ENCODE results near the gene TRMT11. TPM values are rescaled to one million over a fixed set of nuclear protein-coding genes. Genes with fewer than 3 reads are reported as not detected.

The TRMT11 gene
- total and polyA plus RNA-seq, 5 donors from 2014 or later = 5.7 to 16.9 (median 9.8) TPM

GRCh38 chr6:126072172-126072571 is 85.8 kb downstream of the TRMT11 start:
- no peak overlapping the region for H3K4me3 Mint-ChIP-seq
- H3K9me3 Mint-ChIP-seq = no peaks in the 10 kb centered on the region
- Histone ChIP-seq H3K36me3 (ENCODE audit: control insufficient read depth, insufficient read depth, low read length) (no peaks in the 10 kb centered on the region), H3K27me3 (ENCODE audit: control insufficient read depth, insufficient read depth, low read length) (no peaks in the 10 kb centered on the region), H3K4me1 (ENCODE audit: control insufficient read depth, insufficient read depth, low read length, poor library complexity, severe bottlenecking) (no peaks in the 10 kb centered on the region), H3K4me3 (ENCODE audit: low read depth, low read length) (no peak overlapping the region), H3K9me3 (ENCODE audit: control insufficient read depth in 2 of 2, low read length in 2 of 2) (no peaks in the 10 kb centered on the region), H3K27ac (ENCODE audit: insufficient read depth, low read length, poor library complexity, severe bottlenecking) (no peak overlapping the region)
- peaks cover 23% of the 10 kb centered on the region for H3K36me3 Mint-ChIP-seq
- H3K4me1 Mint-ChIP-seq = no peaks in the 10 kb centered on the region
- ATAC-seq (ENCODE audit: low read depth in 2 of 2) (no peak), DNase-seq (no peak)
- H3K27ac Mint-ChIP-seq = no peak overlapping the region
- no peaks in the 10 kb centered on the region for H3K27me3 Mint-ChIP-seq

GRCh38 chr6:126072834-126073233 is 86.5 kb downstream of the TRMT11 start:
- Histone ChIP-seq H3K36me3 (ENCODE audit: control insufficient read depth, insufficient read depth, low read length) (no peaks in the 10 kb centered on the region), H3K4me1 (ENCODE audit: control insufficient read depth, insufficient read depth, low read length, poor library complexity, severe bottlenecking) (no peaks in the 10 kb centered on the region), H3K27me3 (ENCODE audit: control insufficient read depth, insufficient read depth, low read length) (no peaks in the 10 kb centered on the region), H3K4me3 (ENCODE audit: low read depth, low read length) (no peak overlapping the region), H3K9me3 (ENCODE audit: control insufficient read depth in 2 of 2, low read length in 2 of 2) (no peaks in the 10 kb centered on the region), H3K27ac (ENCODE audit: insufficient read depth, low read length, poor library complexity, severe bottlenecking) (no peak overlapping the region)
- no peaks in the 10 kb centered on the region for H3K27me3 Mint-ChIP-seq
- ATAC-seq (ENCODE audit: low read depth in 2 of 2) (no peak), DNase-seq (no peak)
- H3K9me3 Mint-ChIP-seq = no peaks in the 10 kb centered on the region
- no peak overlapping the region for H3K4me3 Mint-ChIP-seq
- peaks cover 26% of the 10 kb centered on the region for H3K36me3 Mint-ChIP-seq
- no peaks in the 10 kb centered on the region for H3K4me1 Mint-ChIP-seq
- no peak overlapping the region for H3K27ac Mint-ChIP-seq

- H3K4me1 ChIP-seq (ENCODE audit: control insufficient read depth, insufficient read depth, low read length, poor library complexity, severe bottlenecking) = no peaks in the 10 kb centered on the region
- no peaks in the 10 kb centered on the region for H3K27me3 Mint-ChIP-seq
- DNase-seq (no peak), ATAC-seq (ENCODE audit: low read depth in 2 of 2) (no peak)
- H3K9me3 Mint-ChIP-seq = no peaks in the 10 kb centered on the region
- H3K4me3 Mint-ChIP-seq = no peak overlapping the region
- peaks cover 21% of the 10 kb centered on the region for H3K36me3 Mint-ChIP-seq
- H3K27ac ChIP-seq (ENCODE audit: insufficient read depth, low read length, poor library complexity, severe bottlenecking) = no peak overlapping the region
- H3K27ac Mint-ChIP-seq = peak overlapping the region in 1 of 3 donors; percentile 24
- H3K4me1 Mint-ChIP-seq = no peaks in the 10 kb centered on the region
- H3K36me3 ChIP-seq (ENCODE audit: control insufficient read depth, insufficient read depth, low read length) = no peaks in the 10 kb centered on the region
- no peaks in the 10 kb centered on the region for H3K27me3 ChIP-seq (ENCODE audit: control insufficient read depth, insufficient read depth, low read length)
- H3K9me3 ChIP-seq (ENCODE audit: control insufficient read depth in 2 of 2, low read length in 2 of 2) = no peaks in the 10 kb centered on the region
- no peak overlapping the region for H3K4me3 ChIP-seq (ENCODE audit: low read depth, low read length)
Observed at GRCh38 chr6:126075335-126076071, 89.2 kb downstream of the TRMT11 start.

- Mint-ChIP-seq H3K4me3 (no peak overlapping the region), H3K27ac (no peak overlapping the region), H3K4me1 (no peaks in the 10 kb centered on the region), H3K36me3 (peaks cover 14% of the 10 kb centered on the region), H3K27me3 (no peaks in the 10 kb centered on the region), H3K9me3 (no peaks in the 10 kb centered on the region)
- no peaks in the 10 kb centered on the region for H3K27me3 ChIP-seq (ENCODE audit: control insufficient read depth, insufficient read depth, low read length)
- H3K4me3 ChIP-seq (ENCODE audit: low read depth, low read length) = no peak overlapping the region
- H3K27ac ChIP-seq (ENCODE audit: insufficient read depth, low read length, poor library complexity, severe bottlenecking) = no peak overlapping the region
- ATAC-seq (ENCODE audit: low read depth in 2 of 2) (no peak), DNase-seq (no peak)
- no peaks in the 10 kb centered on the region for H3K9me3 ChIP-seq (ENCODE audit: control insufficient read depth in 2 of 2, low read length in 2 of 2)
- no peaks in the 10 kb centered on the region for H3K36me3 ChIP-seq (ENCODE audit: control insufficient read depth, insufficient read depth, low read length)
- H3K4me1 ChIP-seq (ENCODE audit: control insufficient read depth, insufficient read depth, low read length, poor library complexity, severe bottlenecking) = no peaks in the 10 kb centered on the region
Observed at GRCh38 chr6:126076992-126077664, 90.8 kb downstream of the TRMT11 start.

- H3K9me3 Mint-ChIP-seq = peaks cover 0 to 1% (median 0%) of the 10 kb centered on the region in 7 donors
- DNase-seq (no peak), ATAC-seq (ENCODE audit: low read depth in 2 of 2) (no peak)
- H3K27me3 ChIP-seq (ENCODE audit: control insufficient read depth, insufficient read depth, low read length) = no peaks in the 10 kb centered on the region
- H3K4me3 ChIP-seq (ENCODE audit: low read depth, low read length) = no peak overlapping the region
- no peak overlapping the region for H3K27ac ChIP-seq (ENCODE audit: insufficient read depth, low read length, poor library complexity, severe bottlenecking)
- no peaks in the 10 kb centered on the region for H3K27me3 Mint-ChIP-seq
- H3K4me1 ChIP-seq (ENCODE audit: control insufficient read depth, insufficient read depth, low read length, poor library complexity, severe bottlenecking) = no peaks in the 10 kb centered on the region
- no peaks in the 10 kb centered on the region for H3K4me1 Mint-ChIP-seq
- H3K36me3 Mint-ChIP-seq = peaks cover 14% of the 10 kb centered on the region
- H3K27ac Mint-ChIP-seq = no peak overlapping the region
- H3K4me3 Mint-ChIP-seq = no peak overlapping the region
- no peaks in the 10 kb centered on the region for H3K36me3 ChIP-seq (ENCODE audit: control insufficient read depth, insufficient read depth, low read length)
- no peaks in the 10 kb centered on the region for H3K9me3 ChIP-seq (ENCODE audit: control insufficient read depth in 2 of 2, low read length in 2 of 2)
Observed at GRCh38 chr6:126077810-126078776, 91.8 kb downstream of the TRMT11 start.

- no peaks in the 10 kb centered on the region for H3K9me3 ChIP-seq (ENCODE audit: control insufficient read depth in 2 of 2, low read length in 2 of 2)
- H3K4me1 Mint-ChIP-seq = peaks cover 6 to 19% (median 14%) of the 10 kb centered on the region in 4 donors
- no peaks in the 10 kb centered on the region for H3K4me1 ChIP-seq (ENCODE audit: control insufficient read depth, insufficient read depth, low read length, poor library complexity, severe bottlenecking)
- H3K4me3 Mint-ChIP-seq = no peak overlapping the region
- no peaks in the 10 kb centered on the region for H3K27me3 Mint-ChIP-seq
- no peak for ATAC-seq (ENCODE audit: low read depth in 2 of 2)
- no peaks in the 10 kb centered on the region for H3K27me3 ChIP-seq (ENCODE audit: control insufficient read depth, insufficient read depth, low read length)
- peaks cover 0 to 4% (median 0%) of the 10 kb centered on the region in 7 donors for H3K9me3 Mint-ChIP-seq
- no peak for DNase-seq
- no peak overlapping the region for H3K27ac ChIP-seq (ENCODE audit: insufficient read depth, low read length, poor library complexity, severe bottlenecking)
- no peak overlapping the region for H3K27ac Mint-ChIP-seq
- H3K36me3 ChIP-seq (ENCODE audit: control insufficient read depth, insufficient read depth, low read length) = no peaks in the 10 kb centered on the region
- peaks cover 7% of the 10 kb centered on the region for H3K36me3 Mint-ChIP-seq
- H3K4me3 ChIP-seq (ENCODE audit: low read depth, low read length) = no peak overlapping the region
Observed at GRCh38 chr6:126083875-126084274, 97.5 kb downstream of the TRMT11 start.

GRCh38 chr6:126086560-126086959 is 100.2 kb downstream of the TRMT11 start:
- Histone ChIP-seq H3K36me3 (ENCODE audit: control insufficient read depth, insufficient read depth, low read length) (no peaks in the 10 kb centered on the region), H3K27ac (ENCODE audit: insufficient read depth, low read length, poor library complexity, severe bottlenecking) (no peak overlapping the region), H3K27me3 (ENCODE audit: control insufficient read depth, insufficient read depth, low read length) (no peaks in the 10 kb centered on the region), H3K4me3 (ENCODE audit: low read depth, low read length) (peak overlapping the region; percentile 16), H3K4me1 (ENCODE audit: control insufficient read depth, insufficient read depth, low read length, poor library complexity, severe bottlenecking) (no peaks in the 10 kb centered on the region), H3K9me3 (ENCODE audit: control insufficient read depth in 2 of 2, low read length in 2 of 2) (no peaks in the 10 kb centered on the region)
- Mint-ChIP-seq H3K36me3 (peaks cover 6% of the 10 kb centered on the region), H3K4me3 (peak overlapping the region in 1 of 4 donors; percentile 41), H3K4me1 (peaks cover 6 to 19% (median 14%) of the 10 kb centered on the region in 4 donors), H3K9me3 (peaks cover 0 to 4% (median 0%) of the 10 kb centered on the region in 7 donors), H3K27me3 (no peaks in the 10 kb centered on the region), H3K27ac (peak overlapping the region in 2 of 3 donors; percentile 34 to 36)
- DNase-seq = peak in 1 of 3 donors; percentile 7
- no peak for ATAC-seq (ENCODE audit: low read depth in 2 of 2)

All from CD4-positive, CD25-positive, alpha-beta regulatory T cell (primary cell).